Neuronal stem cell (in vitro differentiated cells): ENCODE measurements around the gene COA1.
A peak's percentile ranks its signal among the peaks of the same experiment; 100 is the strongest.

Experiments
- DNase-seq: peaks from one replicate; pipeline ENCODE4 v3.0.0-alpha.2; 2013; ENCODE audit warnings: low spot score
- H2AFZ ChIP-seq: one replicate; pipeline ENCODE4 v1.6.1; 2013; ENCODE audit warnings: mild to moderate bottlenecking, low read length, inconsistent platforms
- H2AK5ac ChIP-seq: 2 replicates; pipeline ENCODE4 v1.6.1; 2013; ENCODE audit warnings: low read depth, mild to moderate bottlenecking, inconsistent platforms, low read length, moderate library complexity, mixed read lengths
- H2BK120ac ChIP-seq: 2 replicates; pipeline ENCODE4 v1.6.1; 2013; ENCODE audit warnings: low read depth, mild to moderate bottlenecking, inconsistent platforms, low read length, moderate library complexity, mixed read lengths
- H2BK12ac ChIP-seq: one replicate; pipeline ENCODE4 v1.6.1; 2013; ENCODE audit warnings: low read length, inconsistent platforms
- H2BK15ac ChIP-seq: 2 replicates; pipeline ENCODE4 v1.6.1; 2013; ENCODE audit warnings: mild to moderate bottlenecking, low read length, inconsistent platforms, mixed read lengths
- H2BK5ac ChIP-seq: one replicate; pipeline ENCODE4 v1.6.1; 2013; ENCODE audit warnings: inconsistent platforms, mild to moderate bottlenecking, low read length, moderate library complexity
- H3K14ac ChIP-seq: one replicate; pipeline ENCODE4 v1.6.1; 2013; ENCODE audit warnings: low read length, inconsistent platforms
- H3K18ac ChIP-seq: 2 replicates; pipeline ENCODE4 v1.6.1; 2013; ENCODE audit warnings: low read length, inconsistent platforms
- H3K23ac ChIP-seq: 2 replicates; pipeline ENCODE4 v1.6.1; 2013; ENCODE audit warnings: low read depth, mild to moderate bottlenecking, mixed read lengths, low read length, inconsistent platforms; ENCODE audit not compliant: poor library complexity
- H3K27ac ChIP-seq: replicated peaks from 3 replicates; pipeline ENCODE4 v1.5.1; 2013; ENCODE audit warnings: low read length, inconsistent platforms
- H3K27me3 ChIP-seq, 3 experiments: 2 replicates each; pipeline ENCODE4 v1.6.1; 2013; ENCODE audit warnings: low read length in 3 of 3, mild to moderate bottlenecking in 2 of 3, inconsistent platforms in 1 of 3, low read depth in 1 of 3, mixed read lengths in 1 of 3, moderate library complexity in 1 of 3; ENCODE audit not compliant: control insufficient read depth in 3 of 3, insufficient read depth in 3 of 3
- H3K36me3 ChIP-seq, 2 donors: replicated peaks in 1 of 2; 2 replicates each; pipeline ENCODE4 v1.6.1; 2013; ENCODE audit warnings: low read length in 2 of 2; ENCODE audit not compliant: control insufficient read depth in 2 of 2, insufficient read depth in 2 of 2
- H3K4ac ChIP-seq: 2 replicates; pipeline ENCODE4 v1.6.1; 2013; ENCODE audit warnings: inconsistent platforms, mild to moderate bottlenecking, low read length, moderate library complexity
- H3K4me1 ChIP-seq, 2 donors: 1 replicate in 1 of 2; 2 replicates in 1 of 2; pipeline ENCODE4 v1.6.1; 2013; ENCODE audit warnings: low read length in 2 of 2, low read depth in 1 of 2; ENCODE audit not compliant: control insufficient read depth in 2 of 2, insufficient read depth in 1 of 2
- H3K4me2 ChIP-seq: one replicate; pipeline ENCODE4 v1.6.1; 2013; ENCODE audit warnings: mild to moderate bottlenecking, low read length, inconsistent platforms; ENCODE audit not compliant: insufficient read depth, poor library complexity, severe bottlenecking
- H3K4me3 ChIP-seq, 2 donors: 2 replicates each; pipeline ENCODE4 v1.5.1; 2013; ENCODE audit warnings: low read length in 2 of 2, mild to moderate bottlenecking in 2 of 2, inconsistent platforms in 1 of 2, moderate library complexity in 1 of 2
- H3K79me1 ChIP-seq: one replicate; pipeline ENCODE4 v1.6.1; 2013; ENCODE audit warnings: low read depth, mild to moderate bottlenecking, inconsistent platforms, low read length, moderate library complexity
- H3K9ac ChIP-seq: one replicate; pipeline ENCODE4 v1.6.1; 2013; ENCODE audit warnings: mild to moderate bottlenecking, low read depth, low read length, inconsistent platforms; ENCODE audit not compliant: poor library complexity
- H3K9me3 ChIP-seq, 2 donors: replicated peaks in 1 of 2; 2 replicates each; pipeline versions ENCODE3 to v1.6.1; 2013; ENCODE audit warnings: low read length in 2 of 2, mild to moderate bottlenecking in 2 of 2, inconsistent platforms in 1 of 2, low read depth in 1 of 2, mixed read lengths in 1 of 2, moderate library complexity in 1 of 2; ENCODE audit not compliant: control insufficient read depth in 2 of 2, insufficient read depth in 1 of 2
- H4K8ac ChIP-seq: one replicate; pipeline ENCODE4 v1.6.1; 2013; ENCODE audit warnings: low read depth, mild to moderate bottlenecking, inconsistent platforms, low read length, moderate library complexity
- H4K91ac ChIP-seq: one replicate; pipeline ENCODE4 v1.6.1; 2013; ENCODE audit warnings: low read length, low read depth, mild to moderate bottlenecking, inconsistent platforms; ENCODE audit not compliant: poor library complexity
- WGBS, 2 donors: extraction: QIAGEN DNeasy Blood & Tissue Kit; methylation state at CpG; one replicate each; pipeline ENCODE4 v1.1.7; 2013; ENCODE audit warnings: missing lambda C conversion rate in 2 of 2, mixed read lengths in 1 of 2; ENCODE audit not compliant: insufficient read length in 2 of 2, insufficient replicate concordance in 1 of 2; ENCODE audit errors: extremely low coverage in 2 of 2; 5-methylcytosine and 5-hydroxymethylcytosine counted together

COA1 gene

GRCh38 chr7:43761382-43761781, 32.1 kb upstream of the COA1 start:
- peaks cover 2 to 9% of the 10 kb centered on the region in 2 donors for H3K4me1 ChIP-seq
- no peak overlapping the region for H4K91ac ChIP-seq
- no peak overlapping the region for H3K4ac ChIP-seq
- H2BK12ac ChIP-seq: no peak overlapping the region
- H3K23ac ChIP-seq: no peak overlapping the region
- H4K8ac ChIP-seq: no peak overlapping the region
- H3K27me3 ChIP-seq: peaks cover 0 to 34% (median 11%) of the 10 kb centered on the region in 3 experiments
- H3K36me3 ChIP-seq: no peaks in the 10 kb centered on the region
- H2BK15ac ChIP-seq: no peak overlapping the region
- no peak overlapping the region for H2BK120ac ChIP-seq
- H3K4me2 ChIP-seq: no peak overlapping the region
- H3K79me1 ChIP-seq: no peaks in the 10 kb centered on the region
- no peak for DNase-seq
- no peak overlapping the region for H2BK5ac ChIP-seq
- no peak overlapping the region for H2AK5ac ChIP-seq
- WGBS, 2 donors: no CpG with 5 or more reads among the region's 1 CpG
- H3K14ac ChIP-seq: no peak overlapping the region
- no peak overlapping the region for H3K18ac ChIP-seq
- no peaks in the 10 kb centered on the region for H3K9me3 ChIP-seq
- no peak overlapping the region for H2AFZ ChIP-seq
- no peak overlapping the region for H3K9ac ChIP-seq
- H3K27ac ChIP-seq: no peak overlapping the region
- no peak overlapping the region for H3K4me3 ChIP-seq

GRCh38 chr7:43760861-43761260, 31.5 kb upstream of the COA1 start:
- DNase-seq: no peak
- Histone ChIP-seq H2BK15ac (no peak overlapping the region), H3K27ac (no peak overlapping the region), H4K8ac (no peak overlapping the region), H3K23ac (no peak overlapping the region), H3K18ac (no peak overlapping the region), H3K4me1 (peaks cover 2 to 9% of the 10 kb centered on the region in 2 donors), H2AFZ (no peak overlapping the region), H3K4ac (no peak overlapping the region), H2BK5ac (no peak overlapping the region), H4K91ac (no peak overlapping the region), H2BK12ac (no peak overlapping the region), H3K9me3 (no peaks in the 10 kb centered on the region), H3K79me1 (no peaks in the 10 kb centered on the region), H3K4me3 (no peak overlapping the region), H3K9ac (no peak overlapping the region), H3K14ac (no peak overlapping the region), H2AK5ac (no peak overlapping the region), H3K27me3 (peaks cover 0 to 38% (median 11%) of the 10 kb centered on the region in 3 experiments), H3K4me2 (no peak overlapping the region), H2BK120ac (no peak overlapping the region), H3K36me3 (no peaks in the 10 kb centered on the region)
- WGBS, 2 donors: no CpG with 5 or more reads among the region's 5 CpGs

GRCh38 chr7:43758822-43759683, 29.7 kb upstream of the COA1 start:
- H2AFZ ChIP-seq: peak overlapping the region; percentile 99
- no peaks in the 10 kb centered on the region for H3K79me1 ChIP-seq
- peak overlapping the region; percentile 54 to 89 for H3K4me3 ChIP-seq
- H3K18ac ChIP-seq: peak overlapping the region; percentile 98
- H3K4me1 ChIP-seq: peaks cover 2 to 7% of the 10 kb centered on the region in 2 donors
- H3K9me3 ChIP-seq: no peaks in the 10 kb centered on the region
- no peak overlapping the region for H3K4ac ChIP-seq
- H2BK120ac ChIP-seq: no peak overlapping the region
- H3K27me3 ChIP-seq: peaks cover 0 to 40% (median 11%) of the 10 kb centered on the region in 3 experiments
- no peaks in the 10 kb centered on the region for H3K36me3 ChIP-seq
- WGBS, 2 donors: no CpG with 5 or more reads among the region's 56 CpGs
- no peak overlapping the region for H2BK15ac ChIP-seq
- H2AK5ac ChIP-seq: no peak overlapping the region
- H4K91ac ChIP-seq: no peak overlapping the region
- no peak overlapping the region for H4K8ac ChIP-seq
- H3K9ac ChIP-seq: peak overlapping the region; percentile 55
- peak overlapping the region; percentile 94 for H3K23ac ChIP-seq
- DNase-seq: peak; percentile 29
- no peak overlapping the region for H3K27ac ChIP-seq
- H2BK5ac ChIP-seq: no peak overlapping the region
- peak overlapping the region; percentile 92 for H3K4me2 ChIP-seq
- no peak overlapping the region for H3K14ac ChIP-seq
- H2BK12ac ChIP-seq: no peak overlapping the region

- peak within 1 kb of the TSS; percentile 92 for H3K4me2 ChIP-seq
- peaks cover 0 to 42% (median 11%) of the 10 kb centered on the region in 3 experiments for H3K27me3 ChIP-seq
- peak within 1 kb of the TSS; percentile 98 for H3K18ac ChIP-seq
- H2AFZ ChIP-seq: peak within 1 kb of the TSS; percentile 99
- peak within 1 kb of the TSS; percentile 89 for H3K4ac ChIP-seq
- H3K4me1 ChIP-seq: peaks cover 2 to 4% of the 10 kb centered on the region in 2 donors
- peak within 1 kb of the TSS; percentile 84 for H4K8ac ChIP-seq
- peak within 1 kb of the TSS; percentile 94 for H3K23ac ChIP-seq
- peak within 1 kb of the TSS; percentile 58 for H2BK5ac ChIP-seq
- H2BK15ac ChIP-seq: peak within 1 kb of the TSS; percentile 35
- H2BK120ac ChIP-seq: no peak within 1 kb of the TSS
- H3K9me3 ChIP-seq: no peaks in the 10 kb centered on the region
- H3K9ac ChIP-seq: peak within 1 kb of the TSS; percentile 97
- H3K4me3 ChIP-seq: peak within 1 kb of the TSS; percentile 54 to 89
- H4K91ac ChIP-seq: no peak within 1 kb of the TSS
- no peak within 1 kb of the TSS for H3K27ac ChIP-seq
- no peak within 1 kb of the TSS for H2AK5ac ChIP-seq
- no peaks in the 10 kb centered on the region for H3K79me1 ChIP-seq
- DNase-seq: peak; percentile 61
- H3K14ac ChIP-seq: peak within 1 kb of the TSS; percentile 100
- no peaks in the 10 kb centered on the region for H3K36me3 ChIP-seq
- peak within 1 kb of the TSS; percentile 50 for H2BK12ac ChIP-seq
- no CpG with 5 or more reads among the region's 67 CpGs for whole genome bisulfite sequencing, 2 donors
Observed at GRCh38 chr7:43758029-43758821, 28.9 kb upstream of the COA1 start, which contains the start of gene BLVRA. TSS of gene BLVRA (plus strand) at chr7:43758680. CDS start at chr7:43771159, 12,479 bp downstream.
